Calu3 (cell line): ENCODE results near the gene XPO4. TPM values are rescaled to one million over a fixed set of nuclear protein-coding genes. Genes with fewer than 3 reads are reported as not detected.
A peak's percentile ranks its signal among the peaks of the same experiment; 100 is the strongest.

Experiments used
- BruUV-seq: library from RNA; stranded (reverse); fragments of 400-500 nt; replicated peaks from 2 replicates; lab custom pipeline; 2021; lab: Mats Ljungman, UMichigan
- CTCF ChIA-PET: fragments of 300-600 bp; sonication (Branson Sonifier 250); formaldehyde crosslinking; loops from one replicate; lab custom pipeline; 2022; ENCODE audit warnings: antibody characterized with exemption; lab: Charles Lee
- DNase-seq: peaks from one replicate; pipeline ENCODE4 v3.0.0; 2022
- H3K27ac Mint-ChIP-seq: one replicate; pipeline ENCODE4 v1.8.0; 2022; ENCODE audit warnings: mixed read lengths; ENCODE audit not compliant: unreplicated experiment
- H3K27me3 Mint-ChIP-seq: one replicate; pipeline ENCODE4 v1.8.0; 2022; ENCODE audit warnings: mixed read lengths; ENCODE audit not compliant: unreplicated experiment
- H3K36me3 Mint-ChIP-seq: one replicate; pipeline ENCODE4 v1.8.0; 2022; ENCODE audit warnings: mild to moderate bottlenecking, moderate library complexity, mixed read lengths; ENCODE audit not compliant: insufficient read depth, unreplicated experiment
- H3K4me1 Mint-ChIP-seq: one replicate; pipeline ENCODE4 v1.8.0; 2022; ENCODE audit warnings: mild to moderate bottlenecking, low read depth, mixed read lengths; ENCODE audit not compliant: unreplicated experiment
- H3K4me3 Mint-ChIP-seq: one replicate; pipeline ENCODE4 v1.8.0; 2022; ENCODE audit warnings: mild to moderate bottlenecking, low read depth, moderate library complexity, mixed read lengths; ENCODE audit not compliant: unreplicated experiment
- H3K9me3 Mint-ChIP-seq: one replicate; pipeline ENCODE4 v1.8.0; 2022; ENCODE audit warnings: low read depth, mixed read lengths; ENCODE audit not compliant: unreplicated experiment
- intact Hi-C: fragments of 100-400 bp; cut with micrococcal nuclease; formaldehyde crosslinking; loops from one replicate; pipeline ENCODE4 v1.10.0; 2022; ENCODE audit not compliant: unreplicated experiment
- total RNA-seq: library from RNA; stranded (reverse); gene quantifications from 2 replicates; pipeline ENCODE4 v1.2.3, GENCODE V29; 2022
- TF ChIP-seq, protein P1 (sequence below): fragments of 200-600 bp; IDR thresholded peaks from one replicate; pipeline ENCODE4 v1.8.0; 2022; ENCODE audit warnings: antibody characterized with exemption; ENCODE audit not compliant: unreplicated experiment

Gene XPO4
- total RNA-seq, 1 experiment from 2014 or later = 13.6 TPM

GRCh38 chr13:20908714-20909497, 6.4 kb upstream of the XPO4 start:
- no peak for DNase-seq
- H3K27ac Mint-ChIP-seq = no peak overlapping the region
- H3K36me3 Mint-ChIP-seq = no peaks in the 10 kb centered on the region
- BruUV-seq = no TSS peak
- CTCF ChIA-PET = no interaction called here
- TF ChIP-seq, protein P1, sequence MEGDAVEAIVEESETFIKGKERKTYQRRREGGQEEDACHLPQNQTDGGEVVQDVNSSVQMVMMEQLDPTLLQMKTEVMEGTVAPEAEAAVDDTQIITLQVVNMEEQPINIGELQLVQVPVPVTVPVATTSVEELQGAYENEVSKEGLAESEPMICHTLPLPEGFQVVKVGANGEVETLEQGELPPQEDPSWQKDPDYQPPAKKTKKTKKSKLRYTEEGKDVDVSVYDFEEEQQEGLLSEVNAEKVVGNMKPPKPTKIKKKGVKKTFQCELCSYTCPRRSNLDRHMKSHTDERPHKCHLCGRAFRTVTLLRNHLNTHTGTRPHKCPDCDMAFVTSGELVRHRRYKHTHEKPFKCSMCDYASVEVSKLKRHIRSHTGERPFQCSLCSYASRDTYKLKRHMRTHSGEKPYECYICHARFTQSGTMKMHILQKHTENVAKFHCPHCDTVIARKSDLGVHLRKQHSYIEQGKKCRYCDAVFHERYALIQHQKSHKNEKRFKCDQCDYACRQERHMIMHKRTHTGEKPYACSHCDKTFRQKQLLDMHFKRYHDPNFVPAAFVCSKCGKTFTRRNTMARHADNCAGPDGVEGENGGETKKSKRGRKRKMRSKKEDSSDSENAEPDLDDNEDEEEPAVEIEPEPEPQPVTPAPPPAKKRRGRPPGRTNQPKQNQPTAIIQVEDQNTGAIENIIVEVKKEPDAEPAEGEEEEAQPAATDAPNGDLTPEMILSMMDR = no peak
- no peaks in the 10 kb centered on the region for H3K4me1 Mint-ChIP-seq
- peaks cover 3% of the 10 kb centered on the region for H3K9me3 Mint-ChIP-seq
- intact Hi-C loops = no loop called here
- H3K27me3 Mint-ChIP-seq = no peaks in the 10 kb centered on the region
- no peak overlapping the region for H3K4me3 Mint-ChIP-seq

DNA sequence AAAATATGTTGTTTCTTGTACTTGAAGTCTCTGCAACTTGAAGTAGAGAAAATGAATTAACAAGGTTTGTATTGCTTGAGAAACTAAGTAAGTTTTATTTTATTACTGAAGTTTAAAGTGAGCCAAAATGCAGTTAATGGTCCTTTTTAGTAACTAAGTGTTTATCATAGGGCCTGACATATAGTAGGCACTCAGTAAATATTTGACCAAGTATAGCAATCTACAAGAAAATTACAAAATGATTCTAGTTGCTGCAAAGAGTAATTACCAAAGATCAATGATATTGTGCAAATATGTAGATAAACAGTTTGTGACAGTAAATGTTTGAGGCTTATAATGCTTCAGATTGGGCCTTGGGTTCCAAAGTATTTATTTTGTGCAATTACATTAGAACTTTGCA, 2.4 kb upstream of the XPO4 start:
- no TSS peak for BruUV-seq

GRCh38 chr13:20903164-20903475, 574 bp upstream of the XPO4 start:
- H3K4me1 Mint-ChIP-seq = no peaks in the 10 kb centered on the region
- peak overlapping the region; percentile 87 for H3K27ac Mint-ChIP-seq
- no TSS peak for BruUV-seq
- TF ChIP-seq, protein P1 = no peak
- H3K4me3 Mint-ChIP-seq = peak overlapping the region; percentile 88
- H3K36me3 Mint-ChIP-seq = peaks cover 24% of the 10 kb centered on the region
- no peak for DNase-seq
- no peaks in the 10 kb centered on the region for H3K9me3 Mint-ChIP-seq
- H3K27me3 Mint-ChIP-seq = no peaks in the 10 kb centered on the region
- CTCF ChIA-PET = no interaction called here
- intact Hi-C loops = no loop called here

More for the DNA sequence above, 2.4 kb upstream of the XPO4 start:
- Mint-ChIP-seq H3K9me3 (no peaks in the 10 kb centered on the region), H3K27me3 (no peaks in the 10 kb centered on the region), H3K4me3 (no peak overlapping the region), H3K4me1 (no peaks in the 10 kb centered on the region), H3K27ac (no peak overlapping the region), H3K36me3 (peaks cover 24% of the 10 kb centered on the region)
- CTCF ChIA-PET = no interaction called here
- TF ChIP-seq, protein P1 = no peak
- intact Hi-C loops = no loop called here
- DNase-seq = no peak

DNA sequence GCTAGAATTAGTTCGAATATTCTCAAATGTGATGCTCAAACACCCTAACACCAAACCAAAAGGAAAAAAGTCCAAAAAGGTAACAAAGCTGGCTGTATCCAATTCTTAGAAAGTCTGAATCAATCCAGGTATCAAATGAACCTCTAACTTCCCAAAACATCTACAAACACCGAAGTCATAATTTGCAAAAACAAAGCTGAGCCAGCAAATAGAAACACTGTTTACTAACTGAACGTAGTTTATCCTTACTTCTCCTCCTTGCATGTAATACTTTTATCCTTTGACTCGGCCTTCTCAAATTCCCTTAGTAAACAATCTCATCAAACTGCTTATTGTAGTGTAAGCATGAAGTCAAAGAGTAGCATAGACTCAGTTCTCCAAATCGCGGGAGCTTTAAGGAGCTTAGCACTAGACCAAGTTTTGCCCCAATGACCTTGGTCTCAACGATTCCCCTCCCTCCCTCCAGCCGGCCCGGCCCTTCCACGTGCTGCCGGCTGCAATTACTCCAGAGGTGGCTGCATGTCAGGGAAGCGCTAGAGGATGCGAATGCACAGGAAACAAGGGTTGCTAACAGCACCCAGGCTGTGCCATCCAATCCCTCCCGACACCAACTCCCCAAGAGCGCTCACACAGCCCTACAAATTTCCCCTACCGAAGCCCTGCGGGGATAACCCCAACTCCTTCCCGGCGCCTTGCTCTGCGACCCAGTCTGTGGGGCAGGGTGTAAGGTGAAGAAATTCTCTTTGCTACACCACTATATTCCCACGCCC, 693 bp downstream of the XPO4 start:
- intact Hi-C loops = no loop called here
- Mint-ChIP-seq H3K9me3 (no peaks in the 10 kb centered on the region), H3K27ac (peak overlapping the region; percentile 87), H3K4me1 (no peaks in the 10 kb centered on the region), H3K36me3 (peaks cover 24% of the 10 kb centered on the region), H3K4me3 (peak overlapping the region; percentile 88), H3K27me3 (no peaks in the 10 kb centered on the region)
- BruUV-seq = TSS peak; percentile 60
- CTCF ChIA-PET = interaction anchor here (0.6 kb wide), 1 partner anchor 11 kb away, joined by 6 read pairs; no protein-coding TSS in a partner anchor
- TF ChIP-seq, protein P1 = no peak
- peak; percentile 16 for DNase-seq
